Lower lobe of right lung (tissue), 2 donors: ENCODE results near the gene NSFL1C. TPM values are rescaled to one million over a fixed set of nuclear protein-coding genes. Genes with fewer than 3 reads are reported as not detected.
A peak's percentile ranks its signal among the peaks of the same experiment; 100 is the strongest.

Experiments
- ATAC-seq, 2 donors: fragments of 200-7000 bp; cut with Tn5 transposase; one replicate each; pipeline ENCODE4 v1.9.1; 2020 to 2022; ENCODE audit warnings: mild to moderate bottlenecking in 2 of 2, moderate library complexity in 2 of 2
- DNase-seq: peaks from one replicate; pipeline ENCODE4 v3.0.0-alpha.2; 2020
- H3K27ac ChIP-seq: fragments of 200-600 bp; one replicate; pipeline ENCODE4 v1.8.0; 2022
- H3K27me3 ChIP-seq: fragments of 200-600 bp; one replicate; pipeline ENCODE4 v1.8.0; 2022; ENCODE audit warnings: low read depth
- H3K36me3 ChIP-seq: fragments of 200-600 bp; one replicate; pipeline ENCODE4 v1.8.0; 2022; ENCODE audit warnings: mild to moderate bottlenecking
- H3K4me1 ChIP-seq: fragments of 200-600 bp; one replicate; pipeline ENCODE4 v1.8.0; 2022
- H3K4me3 ChIP-seq: fragments of 200-600 bp; one replicate; pipeline ENCODE4 v1.8.0; 2022; ENCODE audit warnings: mild to moderate bottlenecking
- H3K9me3 ChIP-seq: fragments of 200-600 bp; one replicate; pipeline ENCODE4 v1.8.0; 2022
- intact Hi-C: fragments of 100-400 bp; cut with DNase I; formaldehyde crosslinking; loops from one replicate; pipeline ENCODE4 v1.11.0; 2022
- long read RNA-seq: library from polyadenylated mRNA; unstranded; transcript quantifications from one replicate; pipeline ENCODE4 v2.0.0, GENCODE V29; 2021
- total RNA-seq: library from RNA; stranded (reverse); fragmentation: NEBNext Ultra II Directional; extraction: Animal tissue kit (Norgen Biotek cat#: 25700); gene quantifications from one replicate; pipeline ENCODE4 v1.2.1, GENCODE V29; 2021
- TF ChIP-seq, protein P1 (sequence below): fragments of 200-600 bp; IDR thresholded peaks from one replicate; pipeline ENCODE4 v1.8.0; 2022; ENCODE audit warnings: antibody characterized with exemption, mild to moderate bottlenecking
- donor health status: DM: no; HTN: yes; CAD: no; lungs with severe emphysema.

The NSFL1C gene
- 73.8 TPM for total RNA-seq
- long read RNA-seq, transcript NSFL1C-201 (9 exons, 3,568 nt), result major isoform, 88 of 122 reads
- long read RNA-seq, partial matches to known transcripts, result 8 of 122 reads
- long read RNA-seq, other reads (novel, unspliced or antisense), result 18 of 122 reads

- peak within 1 kb of the TSS; percentile 88 for H3K27ac ChIP-seq
- peak; percentile 97 to 98 for ATAC-seq
- TF ChIP-seq, protein P1, sequence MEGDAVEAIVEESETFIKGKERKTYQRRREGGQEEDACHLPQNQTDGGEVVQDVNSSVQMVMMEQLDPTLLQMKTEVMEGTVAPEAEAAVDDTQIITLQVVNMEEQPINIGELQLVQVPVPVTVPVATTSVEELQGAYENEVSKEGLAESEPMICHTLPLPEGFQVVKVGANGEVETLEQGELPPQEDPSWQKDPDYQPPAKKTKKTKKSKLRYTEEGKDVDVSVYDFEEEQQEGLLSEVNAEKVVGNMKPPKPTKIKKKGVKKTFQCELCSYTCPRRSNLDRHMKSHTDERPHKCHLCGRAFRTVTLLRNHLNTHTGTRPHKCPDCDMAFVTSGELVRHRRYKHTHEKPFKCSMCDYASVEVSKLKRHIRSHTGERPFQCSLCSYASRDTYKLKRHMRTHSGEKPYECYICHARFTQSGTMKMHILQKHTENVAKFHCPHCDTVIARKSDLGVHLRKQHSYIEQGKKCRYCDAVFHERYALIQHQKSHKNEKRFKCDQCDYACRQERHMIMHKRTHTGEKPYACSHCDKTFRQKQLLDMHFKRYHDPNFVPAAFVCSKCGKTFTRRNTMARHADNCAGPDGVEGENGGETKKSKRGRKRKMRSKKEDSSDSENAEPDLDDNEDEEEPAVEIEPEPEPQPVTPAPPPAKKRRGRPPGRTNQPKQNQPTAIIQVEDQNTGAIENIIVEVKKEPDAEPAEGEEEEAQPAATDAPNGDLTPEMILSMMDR, result peak; percentile 99
- H3K36me3 ChIP-seq, result peaks cover 14% of the 10 kb centered on the region
- no peaks in the 10 kb centered on the region for H3K9me3 ChIP-seq
- DNase-seq, result peak; percentile 96
- no peaks in the 10 kb centered on the region for H3K27me3 ChIP-seq
- H3K4me3 ChIP-seq, result peak within 1 kb of the TSS; percentile 90
- H3K4me1 ChIP-seq, result peaks cover 50% of the 10 kb centered on the region
- intact Hi-C loops, result no loop called here
Measured at GRCh38 chr20:1466211-1467081, at the start of gene NSFL1C. Gene NSFL1C (minus strand): TSS chr20:1466849. CDS start chr20:1466824, 25 bp downstream.

- Histone ChIP-seq H3K27me3 (no peaks in the 10 kb centered on the region), H3K4me1 (no peaks in the 10 kb centered on the region), H3K36me3 (no peaks in the 10 kb centered on the region), H3K4me3 (no peak overlapping the region), H3K9me3 (no peaks in the 10 kb centered on the region), H3K27ac (no peak overlapping the region)
- no peak for DNase-seq
- intact Hi-C loops, result no loop called here
- ATAC-seq, result no peak
- TF ChIP-seq, protein P1, result no peak
Measured at GRCh38 chr20:1513801-1514200, 47.2 kb upstream of the NSFL1C start.

DNA sequence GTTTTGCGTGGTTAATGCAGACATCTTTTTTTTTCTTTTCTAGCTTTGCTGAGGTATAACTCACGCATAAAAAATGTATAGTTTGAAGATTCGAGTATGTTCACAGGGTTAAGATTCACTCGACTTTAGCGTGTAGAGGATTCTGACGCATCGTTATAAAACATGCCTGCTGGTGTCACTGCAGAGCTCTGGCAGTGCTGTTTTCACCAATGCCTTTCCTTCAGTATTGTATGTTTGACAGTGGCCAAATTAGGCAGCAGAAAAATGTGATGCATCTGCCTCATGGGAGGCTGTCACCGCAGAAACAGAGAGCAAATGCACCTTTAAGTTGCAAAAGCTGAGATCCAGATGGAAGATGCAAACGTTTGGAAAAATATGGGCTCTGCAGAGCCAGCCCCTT lies 42.6 kb upstream of the NSFL1C start:
- H3K9me3 ChIP-seq, result no peaks in the 10 kb centered on the region
- DNase-seq (no peak), ATAC-seq (peak in 1 of 2 donors; percentile 55)
- intact Hi-C loops, result no loop called here
- H3K4me1 ChIP-seq, result no peaks in the 10 kb centered on the region
- no peak overlapping the region for H3K27ac ChIP-seq
- H3K36me3 ChIP-seq, result no peaks in the 10 kb centered on the region
- H3K27me3 ChIP-seq, result no peaks in the 10 kb centered on the region
- no peak overlapping the region for H3K4me3 ChIP-seq
- TF ChIP-seq, protein P1, result peak; percentile 27

DNA sequence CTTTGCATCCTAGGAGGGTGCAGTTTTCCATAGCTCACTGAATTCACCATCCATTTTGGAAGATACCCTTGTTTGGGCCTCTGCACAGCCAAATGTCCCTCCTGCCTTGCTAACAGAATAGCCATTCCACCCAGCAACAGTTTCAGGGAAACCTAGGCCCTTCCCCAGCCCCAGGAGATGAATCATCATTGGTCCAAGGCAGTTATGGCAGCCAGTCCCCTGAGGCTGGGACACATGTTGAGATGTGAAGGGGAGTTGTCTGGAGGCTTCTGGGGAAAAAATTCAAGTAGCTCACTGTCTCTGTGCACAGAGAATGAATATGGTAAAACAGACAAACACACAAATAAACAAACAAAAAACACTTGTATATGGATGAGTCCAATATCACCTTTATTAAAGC lies 41.9 kb upstream of the NSFL1C start:
- ATAC-seq (no peak), DNase-seq (no peak)
- Histone ChIP-seq H3K4me3 (no peak overlapping the region), H3K27me3 (no peaks in the 10 kb centered on the region), H3K4me1 (no peaks in the 10 kb centered on the region), H3K36me3 (no peaks in the 10 kb centered on the region), H3K9me3 (no peaks in the 10 kb centered on the region), H3K27ac (no peak overlapping the region)
- intact Hi-C loops, result no loop called here
- TF ChIP-seq, protein P1, result no peak

DNA sequence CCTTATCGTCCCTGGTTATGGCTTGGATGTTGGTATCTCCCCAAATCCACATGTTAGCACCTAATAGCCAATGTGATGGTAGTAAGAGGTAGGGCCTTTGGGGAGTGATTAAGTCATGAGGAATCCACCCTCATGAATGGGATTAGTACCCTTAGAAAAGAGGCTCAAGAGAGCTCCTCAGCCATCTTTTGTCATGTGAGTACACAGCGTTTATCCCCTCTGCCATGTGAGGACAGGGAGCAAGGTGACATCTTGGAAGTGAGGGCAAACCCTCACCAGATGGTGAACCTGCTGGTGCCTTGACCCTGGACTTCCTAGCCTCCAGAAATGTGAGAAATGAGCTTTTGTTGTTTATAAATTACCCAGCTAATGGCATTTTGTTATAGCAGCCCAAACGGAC lies 40.6 kb upstream of the NSFL1C start:
- Histone ChIP-seq H3K9me3 (no peaks in the 10 kb centered on the region), H3K4me3 (no peak overlapping the region), H3K4me1 (no peaks in the 10 kb centered on the region), H3K36me3 (no peaks in the 10 kb centered on the region), H3K27me3 (no peaks in the 10 kb centered on the region), H3K27ac (no peak overlapping the region)
- no peak for DNase-seq
- TF ChIP-seq, protein P1, result no peak
- ATAC-seq, result no peak
- intact Hi-C loops, result no loop called here
